Ishikawa (cell line): Measurements from ENCODE around the gene WWOX.

Source experiments
- CEBPB ChIP-seq: IDR thresholded peaks from 2 replicates; pipeline ENCODE4 v1.6.1; 2012
- CREB1 ChIP-seq: IDR thresholded peaks from 2 replicates; pipeline ENCODE4 v1.6.1; 2012; ENCODE audit warnings: low read depth
- EGR1 ChIP-seq: IDR thresholded peaks from 2 replicates; pipeline ENCODE4 v1.6.1; 2012
- EP300 ChIP-seq: IDR thresholded peaks from 2 replicates; pipeline ENCODE4 v1.6.1; 2012; ENCODE audit warnings: borderline replicate concordance
- FOXM1 ChIP-seq: IDR thresholded peaks from 2 replicates; pipeline ENCODE4 v1.6.1; 2012; ENCODE audit warnings: low read depth, borderline replicate concordance
- MAX ChIP-seq: IDR thresholded peaks from 2 replicates; pipeline ENCODE4 v1.6.1; 2012
- NFIC ChIP-seq: IDR thresholded peaks from 2 replicates; pipeline ENCODE4 v1.6.1; 2012
- RAD21 ChIP-seq: IDR thresholded peaks from 2 replicates; pipeline ENCODE4 v1.6.1; 2012; ENCODE audit warnings: low read depth
- REST ChIP-seq: IDR thresholded peaks from 2 replicates; pipeline ENCODE4 v1.6.1; 2012; ENCODE audit warnings: low read depth, mild to moderate bottlenecking
- TAF1 ChIP-seq: IDR thresholded peaks from 2 replicates; pipeline ENCODE4 v1.6.1; 2012; ENCODE audit warnings: low read depth, mild to moderate bottlenecking
- TEAD4 ChIP-seq: IDR thresholded peaks from 2 replicates; pipeline ENCODE4 v1.6.1; 2012
- YY1 ChIP-seq: IDR thresholded peaks from 2 replicates; pipeline ENCODE4 v1.6.1; 2012; ENCODE audit warnings: low read depth
- ZBTB7A ChIP-seq: IDR thresholded peaks from 2 replicates; pipeline ENCODE4 v1.6.1; 2012; ENCODE audit warnings: low read depth

GRCh38 chr16:78609402-78610274 lies 510.2 kb downstream of the WWOX start:
- no peak for TF ChIP-seq MAX
- TF ChIP-seq ZBTB7A = no peak
- TF ChIP-seq REST = no peak
- no peak for TF ChIP-seq EGR1
- TF ChIP-seq EP300 = no peak
- no peak for TF ChIP-seq TEAD4
- no peak for TF ChIP-seq YY1
- no peak for TF ChIP-seq NFIC
- no peak for TF ChIP-seq RAD21
- no peak for TF ChIP-seq CREB1
- no peak for TF ChIP-seq CEBPB
- TF ChIP-seq FOXM1 = no peak
- TF ChIP-seq TAF1 = no peak
